ENCODE data around the gene PIM1. TPM values are rescaled to one million over a fixed set of nuclear protein-coding genes. Genes with fewer than 3 reads are reported as not detected.
A peak's percentile ranks its signal among the peaks of the same experiment; 100 is the strongest.

PIM1 gene
- total RNA-seq, 6 experiments from 2014 or later, result 5.1 to 45.2 (median 13.0) TPM

DNA sequence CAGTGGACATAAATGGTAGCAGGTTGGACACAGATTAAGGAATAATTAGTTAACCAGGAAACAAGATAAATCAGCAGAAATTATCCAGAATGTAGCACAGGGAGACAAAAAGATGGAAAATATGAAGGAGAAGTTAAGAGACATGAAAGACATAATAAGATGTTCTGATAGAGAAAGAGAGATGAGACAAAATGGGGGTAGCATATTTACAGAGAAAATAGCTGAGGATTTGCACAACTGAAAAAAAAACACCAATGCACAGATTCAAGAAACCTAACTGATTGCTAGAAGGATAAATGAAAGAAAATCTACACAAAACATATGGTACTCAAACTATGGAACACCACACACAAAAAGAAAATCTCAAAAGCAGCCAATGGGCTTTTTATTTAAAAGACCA lies 53.0 kb downstream of the PIM1 start:
- H3K27me3 ChIP-seq, result no peaks in the 10 kb centered on the region
- H3K4me1 ChIP-seq, result peaks cover 0 to 4% (median 2%) of the 10 kb centered on the region in 4 donors
- no peaks in the 10 kb centered on the region for H3K9me3 ChIP-seq
- no peaks in the 10 kb centered on the region for H3K36me3 ChIP-seq
- H3K27ac ChIP-seq, result peak overlapping the region in 1 of 3 donors; percentile 43
- H3K4me3 ChIP-seq, result peak overlapping the region in 1 of 3 donors; percentile 72
- DNase-seq, result no peak
- intact Hi-C loops (cut with DNase I), result no loop called here
- no peak for TF ChIP-seq POLR2A (IDR thresholded peaks at IDR 0.05)
- TF ChIP-seq, protein P1, sequence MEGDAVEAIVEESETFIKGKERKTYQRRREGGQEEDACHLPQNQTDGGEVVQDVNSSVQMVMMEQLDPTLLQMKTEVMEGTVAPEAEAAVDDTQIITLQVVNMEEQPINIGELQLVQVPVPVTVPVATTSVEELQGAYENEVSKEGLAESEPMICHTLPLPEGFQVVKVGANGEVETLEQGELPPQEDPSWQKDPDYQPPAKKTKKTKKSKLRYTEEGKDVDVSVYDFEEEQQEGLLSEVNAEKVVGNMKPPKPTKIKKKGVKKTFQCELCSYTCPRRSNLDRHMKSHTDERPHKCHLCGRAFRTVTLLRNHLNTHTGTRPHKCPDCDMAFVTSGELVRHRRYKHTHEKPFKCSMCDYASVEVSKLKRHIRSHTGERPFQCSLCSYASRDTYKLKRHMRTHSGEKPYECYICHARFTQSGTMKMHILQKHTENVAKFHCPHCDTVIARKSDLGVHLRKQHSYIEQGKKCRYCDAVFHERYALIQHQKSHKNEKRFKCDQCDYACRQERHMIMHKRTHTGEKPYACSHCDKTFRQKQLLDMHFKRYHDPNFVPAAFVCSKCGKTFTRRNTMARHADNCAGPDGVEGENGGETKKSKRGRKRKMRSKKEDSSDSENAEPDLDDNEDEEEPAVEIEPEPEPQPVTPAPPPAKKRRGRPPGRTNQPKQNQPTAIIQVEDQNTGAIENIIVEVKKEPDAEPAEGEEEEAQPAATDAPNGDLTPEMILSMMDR (IDR thresholded peaks at IDR 0.05), result no peak
- no peak for ATAC-seq

Other genes with a start within 250 kb of the PIM1 start
- gene PI16, start 215.4 kb upstream of the PIM1 start, total RNA-seq, result under 1 TPM in 2 of 6 experiments, not detected in 4; 0.11 to 0.42 TPM
- gene MTCH1, start 184.0 kb upstream of the PIM1 start, total RNA-seq, result 10 to 100 TPM; 56.3 to 73.7 (median 63.3) TPM
- gene FGD2, start 164.5 kb upstream of the PIM1 start, total RNA-seq, result 10 to 100 TPM in 2 of 6 experiments, 1 to 10 TPM in 4; 6.6 to 15.6 (median 9.6) TPM
- 1 to 10 TPM; 1.3 to 4.0 (median 2.8) TPM for gene TBC1D22B, start 87.6 kb downstream of the PIM1 start, total RNA-seq
- 1 to 10 TPM in 2 of 6 experiments, under 1 TPM in 3, not detected in 1; 0.15 to 5.2 (median 0.92) TPM for gene TMEM217, start 88.0 kb downstream of the PIM1 start, total RNA-seq
- gene RNF8, start 183.8 kb downstream of the PIM1 start, total RNA-seq, result 1 to 10 TPM; 4.3 to 7.1 (median 6.1) TPM

All from right lobe of liver (tissue), 6 donors.